Stomach (tissue), 9 donors: ENCODE data around the gene SGO1. TPM values are rescaled to one million over a fixed set of nuclear protein-coding genes. Genes with fewer than 3 reads are reported as not detected.

Source experiments
- DNase-seq, 2 donors: peaks; one replicate each; pipeline versions ENCODE4 v3.0.0 to v3.0.0-alpha.2; 2013 to 2019
- H3K27ac ChIP-seq, 5 donors: fragments of 200-600 bp in 4 of 5; sonication (generic) in 4 of 5; one replicate each; pipeline ENCODE4 v1.5.1; 2013 to 2019; ENCODE audit warnings: mild to moderate bottlenecking in 1 of 5, moderate library complexity in 1 of 5
- H3K27me3 ChIP-seq, 3 donors: fragments of 200-600 bp; sonication (generic); one replicate each; pipeline ENCODE4 v1.5.1; 2017 to 2019; ENCODE audit warnings: mixed run types in 1 of 3
- H3K36me3 ChIP-seq, 4 donors: fragments of 200-600 bp; sonication (generic); 1 replicate in 3 of 4; 2 replicates in 1 of 4; pipeline ENCODE4 v1.5.1; 2016 to 2019
- H3K4me1 ChIP-seq, 4 donors: fragments of 200-600 bp; sonication (generic); one replicate each; pipeline ENCODE4 v1.5.1; 2016 to 2019
- H3K4me3 ChIP-seq, 4 donors: fragments of 200-600 bp; sonication (generic) in 3 of 4; one replicate each; pipeline ENCODE4 v1.5.1; 2016 to 2019; ENCODE audit warnings: mild to moderate bottlenecking in 1 of 4
- H3K9me3 ChIP-seq, 4 donors: fragments of 200-600 bp; sonication (generic); one replicate each; pipeline ENCODE4 v1.5.1; 2016 to 2019
- CTCF ChIP-seq, 7 experiments: fragments of 450-650 bp in 4 of 7; fragments of 200-600 bp in 3 of 7; sonication (generic) in 3 of 7; IDR thresholded peaks; one replicate each; pipeline ENCODE4 v1.5.1; 2016 to 2019; ENCODE audit warnings: antibody characterized with exemption in 7 of 7, control low read depth in 2 of 7, mild to moderate bottlenecking in 1 of 7
- EP300 ChIP-seq: sonication (generic); formaldehyde crosslinking; IDR thresholded peaks from one replicate; pipeline ENCODE4 v1.6.1; 2017; ENCODE audit warnings: antibody characterized with exemption
- POLR2A ChIP-seq, 4 donors: fragments of 450-650 bp; IDR thresholded peaks; one replicate each; pipeline ENCODE4 v1.6.1; 2016; ENCODE audit warnings: antibody characterized with exemption in 4 of 4, control low read depth in 2 of 4, mild to moderate bottlenecking in 1 of 4, moderate library complexity in 1 of 4
- POLR2AphosphoS5 ChIP-seq, 3 donors: sonication (generic); formaldehyde crosslinking; IDR thresholded peaks; one replicate each; pipeline ENCODE4 v1.6.1; 2016; ENCODE audit warnings: antibody characterized with exemption in 3 of 3
- WGBS, 5 donors: extraction: QIAGEN DNeasy Blood & Tissue Kit in 3 of 5; methylation state at CpG; one replicate each; pipeline versions ENCODE4 v1.1.5 to v1.1.7; 2013 to 2018; 5-methylcytosine and 5-hydroxymethylcytosine counted together
- intact Hi-C: fragments of 100-400 bp; cut with DNase I; formaldehyde crosslinking; loops from one replicate; pipeline ENCODE4 v1.15.1; 2023; ENCODE audit warnings: low total_unique reads
- polyA plus RNA-seq, 3 donors: library from polyadenylated mRNA; stranded (reverse); fragments of 200-250 nt; gene quantifications; one replicate each; pipeline ENCODE4 v1.2.3, GENCODE V29; 2013
- total RNA-seq, 5 donors: library from RNA; depleted of rRNA; stranded (reverse); fragments of >200 nt; gene quantifications; one replicate each; pipeline versions ENCODE4 v1.1.0 to v1.2.3, GENCODE V29; 2014 to 2016
- donor health status: healthy with polysubstance abuse.
- donor health status: Bipolar disorder and iron deficiency.
- donor health status: healthy.

SGO1 gene
- total and polyA plus RNA-seq, 8 donors = 0.45 to 5.0 (median 1.8) TPM

- peak overlapping the region; percentile 57 to 88 (median 72) for H3K4me3 ChIP-seq
- peaks cover 0 to 21% (median 17%) of the 10 kb centered on the region in 4 donors for H3K4me1 ChIP-seq
- peak overlapping the region in 4 of 5 donors; percentile 90 to 97 (median 94) for H3K27ac ChIP-seq
- peak in 1 of 2 donors; percentile 44 for DNase-seq
- TF ChIP-seq CTCF (IDR thresholded peaks at IDR 0.05) (no peak), POLR2AphosphoS5 (IDR thresholded peaks at IDR 0.05) (no peak), POLR2A (IDR thresholded peaks at IDR 0.05) (no peak), EP300 (no peak)
- no peaks in the 10 kb centered on the region for H3K27me3 ChIP-seq
- H3K9me3 ChIP-seq = no peaks in the 10 kb centered on the region
- 2 to 9% (median 4%) methylated on average over 12 of the region's 12 CpGs for WGBS, 5 donors
- no peaks in the 10 kb centered on the region for H3K36me3 ChIP-seq
- intact Hi-C loops = no loop called here
Observed at GRCh38 chr3:20185331-20185678, 701 bp downstream of the SGO1 start.

- Histone ChIP-seq H3K4me3 (no peak overlapping the region), H3K27me3 (no peaks in the 10 kb centered on the region), H3K9me3 (no peaks in the 10 kb centered on the region), H3K36me3 (no peaks in the 10 kb centered on the region), H3K4me1 (peaks cover 0 to 17% (median 12%) of the 10 kb centered on the region in 4 donors), H3K27ac (no peak overlapping the region)
- intact Hi-C loops = no loop called here
- TF ChIP-seq POLR2A (IDR thresholded peaks at IDR 0.05) (no peak), POLR2AphosphoS5 (IDR thresholded peaks at IDR 0.05) (no peak), CTCF (IDR thresholded peaks at IDR 0.05) (no peak), EP300 (no peak)
- DNase-seq = peak; percentile 20 to 59
- 37 to 73% (median 63%) methylated on average over 4 of the region's 4 CpGs for WGBS, 5 donors
Observed at GRCh38 chr3:20182206-20182605, 3.8 kb downstream of the SGO1 start.

- intact Hi-C loops = no loop called here
- H3K27me3 ChIP-seq = no peaks in the 10 kb centered on the region
- TF ChIP-seq POLR2A (IDR thresholded peaks at IDR 0.05) = no peak
- no peak for TF ChIP-seq CTCF (IDR thresholded peaks at IDR 0.05)
- no peak for TF ChIP-seq POLR2AphosphoS5 (IDR thresholded peaks at IDR 0.05)
- no peak for TF ChIP-seq EP300
- no peaks in the 10 kb centered on the region for H3K36me3 ChIP-seq
- DNase-seq = no peak
- WGBS, 5 donors = 66 to 82% (median 77%) methylated on average over 3 of the region's 3 CpGs
- no peak overlapping the region for H3K27ac ChIP-seq
- H3K9me3 ChIP-seq = no peaks in the 10 kb centered on the region
- peaks cover 0 to 11% (median 9%) of the 10 kb centered on the region in 4 donors for H3K4me1 ChIP-seq
- H3K4me3 ChIP-seq = no peak overlapping the region
Observed at GRCh38 chr3:20181276-20181675, 4.7 kb downstream of the SGO1 start.

GRCh38 chr3:20173844-20174410 is 12.1 kb downstream of the SGO1 start:
- H3K4me3 ChIP-seq = no peak overlapping the region
- no peaks in the 10 kb centered on the region for H3K4me1 ChIP-seq
- H3K27ac ChIP-seq = no peak overlapping the region
- no peaks in the 10 kb centered on the region for H3K36me3 ChIP-seq
- DNase-seq = peak in 1 of 2 donors; percentile 19
- no peak for TF ChIP-seq POLR2AphosphoS5 (IDR thresholded peaks at IDR 0.05)
- 89 to 92% (median 90%) methylated on average over 4 of the region's 4 CpGs for WGBS, 5 donors
- intact Hi-C loops = no loop called here
- no peaks in the 10 kb centered on the region for H3K9me3 ChIP-seq
- H3K27me3 ChIP-seq = no peaks in the 10 kb centered on the region

GRCh38 chr3:20161714-20162113 is 24.3 kb downstream of the SGO1 start:
- TF ChIP-seq CTCF (IDR thresholded peaks at IDR 0.05) = no peak
- no peak for TF ChIP-seq POLR2A (IDR thresholded peaks at IDR 0.05)
- TF ChIP-seq EP300 = no peak
- TF ChIP-seq POLR2AphosphoS5 (IDR thresholded peaks at IDR 0.05) = no peak
- Histone ChIP-seq H3K4me3 (no peak overlapping the region), H3K9me3 (no peaks in the 10 kb centered on the region), H3K27ac (no peak overlapping the region), H3K4me1 (peaks cover 0 to 8% (median 2%) of the 10 kb centered on the region in 4 donors), H3K27me3 (no peaks in the 10 kb centered on the region), H3K36me3 (peaks cover 0 to 6% (median 0%) of the 10 kb centered on the region in 4 donors)
- intact Hi-C loops = no loop called here
- no peak for DNase-seq
- WGBS, 5 donors = 94 to 99% (median 97%) methylated on average over 2 of the region's 2 CpGs
